HG03064 (cell line): ENCODE results near the gene UFD1.

Experiments
- ATAC-seq: cut with Tn5 transposase; IDR thresholded peaks from one replicate; pipeline ENCODE4 v1.9.1; 2021; ENCODE audit warnings: low read depth; ENCODE audit not compliant: unreplicated experiment

The UFD1 gene

DNA sequence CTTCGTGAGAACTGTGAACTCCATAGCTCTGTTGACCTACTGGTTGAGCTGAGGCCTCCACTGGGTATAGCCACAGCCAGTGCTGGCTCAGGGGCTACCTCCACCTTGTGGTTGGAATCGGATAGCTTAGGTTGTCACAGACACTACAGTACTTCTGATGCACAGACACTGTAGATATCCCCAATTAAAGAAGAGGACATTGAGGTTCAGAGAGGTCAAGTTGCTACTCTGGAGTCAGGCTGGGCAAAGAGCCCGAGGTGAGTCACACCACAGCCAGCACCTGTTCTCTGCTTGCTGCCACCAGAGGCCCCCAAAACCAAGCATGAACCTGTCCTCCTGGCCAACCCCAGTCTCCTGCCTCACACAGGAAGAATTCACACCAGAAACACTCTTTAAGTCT is 5.4 kb downstream of the UFD1 start:
- ATAC-seq = no peak

DNA sequence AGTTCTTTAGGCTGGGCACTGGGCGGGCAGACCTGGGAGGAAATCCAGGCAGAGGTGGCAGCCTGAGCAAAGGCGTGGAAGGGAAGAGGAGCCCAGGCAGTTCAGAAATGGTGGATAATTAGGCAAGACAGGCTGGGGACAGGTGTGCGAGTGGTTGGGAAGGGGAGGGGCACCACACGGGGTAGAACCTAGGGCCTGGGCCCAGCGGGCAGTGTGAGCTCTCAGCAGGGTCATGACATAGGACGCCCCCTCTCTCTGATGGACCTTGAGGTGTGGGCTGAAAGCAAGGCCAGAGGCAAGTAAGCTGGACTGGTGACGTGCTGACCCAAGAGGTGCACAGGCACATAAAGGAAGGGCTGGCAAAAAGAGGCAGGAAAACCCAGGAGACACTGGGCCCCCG is 6.8 kb downstream of the UFD1 start:
- ATAC-seq = no peak

DNA sequence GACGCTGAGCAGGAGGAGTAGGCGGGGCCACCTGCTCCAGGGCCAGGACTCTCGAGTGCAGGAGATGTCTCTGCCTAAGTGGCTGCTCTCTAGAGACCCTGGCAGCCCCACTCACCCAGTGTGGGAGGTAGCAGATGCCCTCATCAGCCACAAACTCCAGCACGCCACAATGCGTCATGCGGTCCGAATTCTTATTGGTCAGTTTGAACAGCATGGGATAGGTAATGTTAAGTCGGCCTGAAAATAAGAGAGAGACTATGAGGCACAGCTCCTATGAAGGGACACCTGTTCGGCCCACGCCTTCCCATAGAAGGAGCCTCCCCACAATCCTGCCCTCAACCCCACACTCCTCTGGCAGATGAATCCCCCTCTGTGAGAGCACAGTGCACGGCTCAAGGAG is 7.4 kb downstream of the UFD1 start:
- ATAC-seq = no peak

DNA sequence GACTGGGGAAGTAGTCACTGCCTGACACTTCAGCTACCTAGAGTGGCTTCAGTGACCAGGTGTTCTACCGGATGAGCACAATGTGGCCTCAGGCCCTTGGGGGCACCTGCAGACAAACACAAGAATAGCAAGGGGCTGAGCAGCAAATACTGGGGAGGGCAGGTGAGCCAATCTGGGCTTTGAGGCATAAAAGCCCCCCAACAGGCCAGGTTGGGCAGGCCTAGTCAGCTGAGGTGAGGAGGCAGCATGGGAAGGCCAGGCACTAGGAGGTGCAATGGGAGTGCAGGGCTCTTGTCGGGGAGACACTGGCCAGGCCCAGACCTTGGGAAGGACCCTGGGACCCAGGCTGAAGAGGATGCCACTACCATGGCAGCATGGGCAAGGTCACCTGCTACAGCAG is 9.0 kb downstream of the UFD1 start:
- ATAC-seq = no peak

DNA sequence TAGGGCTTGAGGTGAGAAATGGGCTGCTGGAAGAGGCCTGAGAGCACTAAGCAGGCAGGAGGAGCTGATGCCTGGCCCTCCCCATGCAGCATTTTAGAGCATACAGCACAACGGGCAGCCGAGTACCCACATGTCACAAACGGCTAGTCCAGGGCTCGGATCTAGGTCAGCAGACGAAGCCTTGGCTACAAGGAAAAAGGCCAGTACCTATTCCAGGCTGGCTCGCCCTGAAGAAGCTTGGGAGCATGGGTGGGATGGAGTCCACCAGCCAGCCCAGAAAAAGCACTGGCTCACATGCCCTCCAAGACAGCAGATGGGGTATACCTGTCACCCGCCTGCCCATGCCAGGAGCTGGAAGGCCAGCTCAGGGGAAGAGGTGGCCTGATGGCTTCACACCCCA is 9.6 kb downstream of the UFD1 start:
- no peak for ATAC-seq

DNA sequence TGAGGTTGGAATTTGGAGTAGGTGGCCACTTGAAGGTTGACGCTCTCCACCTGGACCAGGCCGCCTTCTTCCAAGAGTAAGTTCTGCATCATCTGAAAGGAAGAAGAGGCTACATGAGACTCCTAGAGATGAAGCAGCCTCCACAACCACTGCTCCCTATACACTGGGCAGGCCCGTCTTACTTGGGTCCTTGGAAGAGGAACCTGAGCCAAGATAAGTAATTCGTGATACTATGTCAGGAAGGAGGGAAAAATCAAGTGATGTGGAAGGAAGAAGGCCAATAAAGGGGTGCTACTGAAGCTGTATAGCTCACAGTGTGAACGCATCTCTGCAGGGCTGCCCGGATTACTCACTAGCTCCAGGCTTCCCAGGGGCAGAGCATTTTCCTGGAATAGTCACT is 11.1 kb downstream of the UFD1 start:
- no peak for ATAC-seq

DNA sequence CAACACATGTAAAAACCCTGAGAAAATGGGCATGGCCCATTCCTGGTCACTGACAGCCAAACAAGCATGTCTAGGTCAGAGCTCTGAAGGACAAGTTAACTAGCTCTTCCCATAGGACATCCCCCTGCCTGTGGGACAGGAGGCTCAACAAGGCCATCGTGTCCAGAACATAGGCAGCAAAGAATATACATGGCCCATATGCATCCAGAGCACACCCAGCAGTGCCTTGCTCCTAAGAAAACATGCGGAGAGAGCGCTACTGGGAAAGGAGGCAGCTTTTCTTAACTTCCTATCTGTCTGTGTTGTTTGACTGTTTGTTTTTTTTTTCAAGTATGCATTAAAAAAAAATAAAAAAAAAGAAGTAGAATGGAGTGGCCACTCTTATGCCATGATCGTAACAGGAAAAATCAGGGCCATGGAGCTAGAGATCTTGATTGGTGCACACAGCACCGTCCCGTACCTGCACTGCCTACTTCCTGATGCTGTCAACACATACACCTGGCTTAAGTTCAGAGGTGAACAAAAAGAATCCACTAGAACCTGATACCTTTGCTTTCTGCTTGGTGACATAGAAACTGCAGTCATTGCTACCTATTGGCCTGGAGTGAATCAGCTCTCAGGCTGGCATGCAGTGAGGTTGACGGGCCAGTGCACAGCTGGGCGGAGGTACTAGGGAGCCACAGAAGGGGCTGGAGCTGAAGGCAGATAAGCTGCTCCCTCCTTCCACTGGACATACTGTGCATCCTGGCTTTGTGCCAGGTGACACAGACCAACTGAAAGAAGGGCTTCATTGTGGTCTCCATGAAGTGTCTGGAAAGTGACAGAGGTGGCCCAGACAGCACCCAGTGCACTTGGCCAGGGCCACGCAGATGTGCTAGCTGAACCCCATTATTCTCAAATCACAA is 11.9 kb downstream of the UFD1 start:
- ATAC-seq = no peak

DNA sequence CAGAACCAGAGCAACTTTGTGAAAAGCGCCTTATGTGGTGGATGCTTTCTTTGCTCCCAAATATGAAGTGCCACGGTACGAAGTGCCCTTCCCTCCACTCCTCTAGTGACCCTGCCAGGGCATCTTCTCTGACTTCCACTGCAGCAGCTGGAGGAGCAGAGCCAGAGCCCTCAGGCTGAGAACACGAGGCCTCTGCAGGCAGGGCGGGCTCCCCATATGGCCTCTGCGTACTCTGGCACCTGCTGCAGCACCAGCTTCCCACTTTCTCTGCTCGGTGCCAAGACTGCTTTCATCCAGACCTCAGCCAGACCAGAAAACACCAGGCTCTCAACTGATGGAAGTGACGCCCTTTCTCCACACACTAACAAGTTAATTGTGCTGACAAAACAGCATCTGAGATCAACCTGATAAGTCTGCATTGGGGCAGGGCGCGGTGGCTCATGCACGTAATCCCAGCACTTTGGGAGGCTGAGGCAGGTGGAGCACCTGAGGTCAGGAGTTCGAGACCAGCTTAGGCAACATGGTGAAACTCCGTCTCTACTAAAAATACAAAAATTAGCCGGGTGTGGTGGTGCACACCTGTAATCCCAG is 12.8 kb downstream of the UFD1 start:
- no peak for ATAC-seq

DNA sequence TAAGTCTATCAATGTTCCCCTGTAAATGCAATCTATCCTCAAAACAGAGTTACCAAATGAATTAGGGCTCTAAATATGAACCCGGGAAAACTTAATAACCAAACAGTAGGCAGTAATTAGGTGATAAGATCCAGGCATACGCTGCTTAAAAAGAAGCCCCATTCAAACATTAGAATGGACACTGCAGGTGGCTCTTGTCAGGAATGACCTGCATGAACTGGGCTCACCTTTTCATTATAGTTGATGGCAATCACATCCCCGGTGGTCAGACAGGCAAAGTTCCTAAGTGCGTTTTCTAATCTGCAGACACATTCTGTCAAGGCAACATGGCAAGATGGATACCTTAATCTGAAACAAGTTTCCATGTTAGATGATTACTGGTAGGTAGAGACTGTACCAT is 14.0 kb downstream of the UFD1 start:
- ATAC-seq = no peak

DNA sequence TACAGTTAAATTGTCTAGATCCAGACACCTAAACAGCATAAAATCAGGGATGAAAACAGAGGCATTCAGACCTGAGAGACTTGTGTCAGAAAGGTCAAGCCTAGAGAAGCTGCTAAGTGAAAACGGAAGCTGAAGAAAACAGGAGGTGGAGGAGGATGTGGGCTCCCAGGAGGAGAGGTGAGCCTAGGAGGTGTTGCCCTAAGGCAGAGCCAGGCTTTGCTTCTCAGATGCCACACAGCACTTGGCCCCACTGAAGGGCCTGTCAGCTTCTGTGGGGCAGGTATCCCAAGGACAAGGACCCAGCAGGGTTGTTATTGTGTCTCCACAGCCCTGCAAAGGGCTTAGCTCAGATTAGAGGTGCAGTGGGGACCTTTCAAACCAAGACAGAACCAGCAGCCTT is 14.4 kb downstream of the UFD1 start:
- ATAC-seq = no peak

DNA sequence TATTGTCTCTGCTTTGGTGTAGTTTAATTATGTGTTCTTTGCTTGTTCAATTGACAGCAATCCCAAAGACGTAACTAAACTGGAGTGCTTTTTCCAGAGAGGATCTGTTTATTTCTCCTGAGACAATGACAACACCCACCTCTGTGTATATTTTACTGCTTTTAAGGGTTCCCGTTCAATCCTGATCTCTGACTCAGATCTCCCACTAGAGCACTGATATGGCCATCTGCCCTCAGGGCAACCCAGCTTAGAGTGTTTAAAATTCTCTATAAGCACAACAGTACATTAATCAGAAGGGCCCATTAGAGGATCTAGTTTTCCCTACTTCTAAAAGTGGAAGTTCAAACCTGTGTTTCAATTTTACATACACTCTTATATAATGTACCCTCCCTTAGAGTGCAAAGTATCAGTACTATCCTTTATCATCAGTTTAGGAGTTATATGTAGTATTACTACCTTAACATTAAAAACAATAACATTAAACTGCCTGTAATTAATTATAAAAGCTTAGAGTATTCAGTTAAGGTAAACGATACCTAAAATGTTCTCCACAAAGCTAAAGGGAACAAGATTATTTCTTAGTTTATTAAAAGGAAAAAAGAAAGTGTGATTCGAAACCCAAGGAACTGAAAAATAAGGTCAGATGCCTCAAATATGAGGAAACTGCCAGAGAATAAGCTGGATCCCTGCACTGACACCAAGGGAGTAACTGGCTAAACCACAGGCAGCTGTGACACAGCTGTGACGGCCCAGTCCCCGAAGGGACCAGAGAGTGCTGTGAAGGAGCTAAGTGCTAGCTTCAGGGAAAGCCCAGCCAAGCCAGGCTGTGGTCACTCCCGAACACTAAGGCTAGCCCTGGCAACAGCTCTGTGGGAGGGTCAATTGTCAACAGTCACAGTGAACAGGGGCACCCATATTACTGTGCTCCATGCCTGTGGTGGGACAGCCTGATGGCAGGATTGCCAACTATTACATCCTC is 15.2 kb downstream of the UFD1 start:
- no peak for ATAC-seq

DNA sequence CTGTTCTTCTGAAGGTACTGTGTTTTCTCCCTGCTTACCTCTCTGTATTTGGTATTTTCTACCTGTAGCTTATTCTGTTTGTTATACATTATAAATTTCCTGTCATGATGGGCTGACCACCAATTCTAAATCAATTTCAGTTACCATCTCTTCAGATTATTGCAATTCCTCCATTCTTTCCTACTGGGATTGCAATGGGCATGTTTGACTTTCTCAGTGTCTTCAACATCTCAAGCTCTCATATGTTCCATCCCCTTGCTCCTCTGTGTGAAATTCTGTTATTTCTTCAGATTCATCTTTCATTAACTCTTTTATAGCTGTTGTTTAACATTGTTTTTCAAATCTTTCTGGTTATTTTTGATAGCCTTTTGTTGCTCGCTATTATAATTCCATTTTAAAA is 16.0 kb downstream of the UFD1 start:
- ATAC-seq = no peak

DNA sequence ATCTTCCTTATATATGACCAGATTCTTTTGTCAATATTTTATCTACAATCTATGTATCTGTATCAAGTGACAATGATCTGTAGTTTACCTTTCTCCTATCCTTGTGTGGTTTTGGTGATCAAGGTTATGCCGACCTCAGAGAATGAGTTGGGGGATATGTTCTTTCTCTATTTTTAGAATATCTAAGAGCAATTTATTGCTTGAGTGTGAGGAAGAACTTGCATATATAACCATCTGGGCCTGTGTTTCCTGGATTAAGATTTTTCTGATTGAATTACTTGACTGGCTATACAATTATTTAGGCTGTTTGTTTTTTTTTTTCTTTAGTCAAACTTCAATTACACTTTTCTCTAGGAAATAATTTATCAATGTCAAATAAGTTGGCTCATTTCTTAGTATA is 17.5 kb downstream of the UFD1 start:
- no peak for ATAC-seq

DNA sequence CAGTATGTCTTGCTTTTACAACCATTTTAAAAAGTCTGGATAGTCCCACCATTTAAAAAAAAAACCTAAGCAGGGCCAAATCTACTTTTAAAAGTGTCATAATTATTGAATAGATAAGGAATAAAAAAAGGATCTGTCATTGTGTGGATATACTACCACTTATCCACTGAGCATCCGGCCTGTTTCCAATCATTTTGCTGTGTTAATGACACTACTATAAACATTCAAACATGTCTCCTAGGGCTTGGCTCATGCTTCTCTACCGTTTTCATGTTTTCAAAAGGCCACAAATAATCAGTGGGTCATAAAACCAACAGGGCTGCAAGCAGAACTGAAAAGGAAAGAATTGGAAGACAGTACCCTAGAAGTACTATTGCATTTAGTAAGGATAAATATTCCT is 19.0 kb downstream of the UFD1 start:
- ATAC-seq = no peak

DNA sequence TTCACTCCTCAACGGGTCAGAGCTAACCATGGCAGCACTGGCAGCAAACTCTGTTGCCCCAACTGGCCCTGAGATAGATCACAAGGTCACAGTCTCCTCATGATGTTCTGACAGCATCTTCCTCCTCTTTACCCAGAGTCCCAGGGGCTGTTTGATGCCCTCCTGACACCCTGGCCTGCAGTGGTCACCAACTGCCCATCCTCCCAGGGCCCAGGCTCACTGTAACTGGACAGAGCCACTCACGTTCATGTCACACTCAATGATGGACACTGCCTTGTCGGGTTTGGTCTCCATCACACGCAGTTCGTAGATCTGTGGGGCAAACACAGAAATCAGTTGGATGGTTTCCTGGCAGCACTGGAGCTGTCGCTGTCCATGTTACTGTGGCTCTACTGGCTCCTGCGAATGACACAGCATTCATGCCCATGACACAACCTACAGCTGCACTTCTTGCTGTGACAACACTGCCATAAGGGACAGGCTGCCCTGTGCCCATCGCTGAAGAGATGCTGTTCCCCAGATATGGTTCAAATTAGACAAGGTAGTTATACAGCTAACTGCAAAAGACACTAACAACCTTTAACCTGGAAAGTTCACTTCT is 21.1 kb downstream of the UFD1 start:
- ATAC-seq = no peak

DNA sequence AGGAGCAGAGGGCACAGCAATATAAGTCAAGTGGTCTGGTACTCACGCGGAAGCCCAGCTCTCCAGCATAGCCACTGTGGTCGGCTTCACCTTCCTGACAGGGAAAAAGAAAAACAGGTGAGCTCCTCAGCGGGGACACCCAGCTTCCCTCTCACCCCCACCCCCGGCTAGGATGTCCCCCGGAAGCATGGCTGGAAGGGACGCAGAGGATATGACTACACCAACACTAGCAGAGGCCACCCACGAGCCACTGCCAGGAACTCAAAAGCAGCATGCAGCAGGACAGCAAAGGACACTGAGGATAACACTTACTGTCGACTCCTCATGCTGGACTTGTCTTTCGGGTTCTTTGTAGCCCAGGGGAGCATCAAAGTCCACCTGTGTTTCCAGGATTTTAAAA is 22.5 kb downstream of the UFD1 start:
- no peak for ATAC-seq

DNA sequence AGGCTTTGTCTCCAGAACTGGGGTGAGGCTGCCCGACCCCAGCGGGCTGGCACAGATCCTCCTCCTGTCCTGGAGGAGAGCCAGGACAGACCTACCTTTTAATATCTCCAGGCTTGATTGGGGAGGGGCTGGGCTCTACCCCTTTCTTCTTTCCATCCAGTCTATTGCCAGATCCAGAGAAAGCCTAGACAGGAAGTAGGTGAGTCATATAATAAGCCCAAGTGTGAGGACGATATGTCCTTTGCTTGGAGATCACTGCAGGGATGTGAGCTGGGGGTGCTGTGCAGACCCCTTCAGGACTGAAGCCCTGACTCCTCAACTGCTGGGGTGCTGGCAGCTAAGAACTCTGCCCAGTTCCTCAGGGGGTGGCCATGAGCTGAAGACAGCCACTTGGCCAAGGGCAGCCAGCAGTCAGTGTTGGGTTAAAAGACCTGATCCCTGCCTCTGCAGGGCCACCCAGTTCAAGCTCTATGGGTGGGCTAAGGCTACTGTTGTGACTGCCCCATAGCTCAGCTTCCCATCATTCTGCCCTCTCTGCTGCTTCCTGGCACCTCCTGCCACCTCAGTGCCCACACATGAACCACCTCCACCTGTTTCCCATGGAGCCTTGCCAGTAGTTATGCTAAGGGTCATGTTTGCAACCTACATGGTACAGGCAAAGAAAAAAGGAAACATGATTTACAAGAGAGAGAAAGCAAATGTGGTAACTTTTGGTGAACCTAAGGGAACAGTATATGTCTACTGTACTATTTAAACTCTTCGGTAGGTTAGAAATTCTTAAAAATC is 23.2 kb downstream of the UFD1 start:
- ATAC-seq = no peak

DNA sequence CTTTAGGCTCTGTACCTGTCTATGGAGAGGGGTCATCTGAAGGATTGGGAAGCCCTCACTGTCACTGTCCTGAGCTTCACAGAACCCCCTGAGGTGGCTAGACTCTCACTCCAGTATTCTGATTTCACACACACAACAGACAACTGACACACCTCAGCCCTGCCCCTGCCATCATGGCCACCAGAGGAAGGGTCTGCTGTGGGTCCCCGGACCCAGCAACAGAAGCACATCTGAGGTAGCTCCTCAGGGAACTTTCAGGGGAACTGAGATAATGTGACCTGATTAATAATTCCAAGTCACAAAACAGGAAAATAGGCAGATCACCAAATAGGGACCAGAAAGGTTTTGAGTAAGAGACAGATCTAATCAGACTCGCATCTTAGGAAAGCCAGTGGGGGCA is 24.0 kb downstream of the UFD1 start:
- ATAC-seq = no peak

DNA sequence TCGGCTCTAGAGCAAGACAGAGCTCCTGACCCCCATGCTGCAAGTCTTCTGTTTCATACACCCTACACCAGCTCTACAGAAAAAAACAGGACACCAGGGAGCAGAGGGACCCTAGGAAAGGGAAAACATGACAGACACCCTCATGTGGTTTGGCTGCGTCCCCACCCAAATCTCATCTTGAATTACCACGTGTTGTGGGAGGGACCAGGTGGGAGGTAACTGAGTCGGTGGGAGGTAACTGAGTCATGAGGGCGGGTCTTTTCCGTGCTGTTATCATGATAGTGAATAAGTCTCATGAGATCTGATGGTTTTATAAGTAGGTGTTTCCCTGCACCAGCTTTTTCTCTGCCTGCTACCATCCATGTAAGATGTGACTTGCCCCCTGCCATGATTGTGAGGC is 24.8 kb downstream of the UFD1 start:
- ATAC-seq = no peak

DNA sequence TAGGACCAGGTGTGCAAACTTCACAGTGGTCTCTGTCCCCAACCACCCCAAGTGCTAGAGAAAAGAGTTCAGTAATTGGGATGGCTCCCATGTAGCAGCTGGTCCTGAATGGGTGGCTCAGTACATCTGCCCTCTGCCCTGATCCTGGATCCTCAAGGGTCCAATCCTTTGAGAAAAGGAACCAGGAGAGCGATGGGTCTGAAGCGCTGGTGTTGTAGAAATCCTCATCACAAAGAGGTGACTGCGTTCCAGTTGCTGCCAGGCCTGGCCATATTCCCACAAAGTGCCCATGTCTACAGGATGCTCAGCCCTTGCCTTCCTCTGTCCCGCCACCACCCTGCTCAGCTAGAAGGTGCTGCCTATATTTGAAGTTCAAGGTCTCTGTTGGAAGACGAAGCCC is 25.3 kb downstream of the UFD1 start:
- ATAC-seq = no peak
